Measurements from ENCODE around the gene NOD1.

GRCh38 chr7:30463405-30464145 lies 15.0 kb downstream of the NOD1 start:
- TF ChIP-seq POLR2A (IDR thresholded peaks at IDR 0.05) (no peak), CTCF (IDR thresholded peaks at IDR 0.05) (no peak)
